RWPE1 (cell line): ENCODE measurements around the gene PPM1D.

Experiments used
- CTCF ChIA-PET: fragments of 350-600 bp; sonication (Branson Sonifier 250); formaldehyde crosslinking; extraction: SDS; loops from one replicate; lab custom pipeline; 2021; lab: Yijun Ruan, JAX
- POLR2A ChIA-PET: fragments of 400-600 bp; formaldehyde crosslinking; extraction: SDS; loops from one replicate; lab custom pipeline; 2020; ENCODE audit warnings: antibody characterized with exemption; ENCODE audit not compliant: low non-redundant PET; lab: Yijun Ruan, JAX
- DNase-seq: peaks from one replicate; pipeline ENCODE4 v3.0.0; 2012; ENCODE audit warnings: low spot score
- H3K27ac ChIP-seq: fragments of 450-650 bp; 2 replicates; pipeline ENCODE4 v1.5.1; 2017
- TF ChIP-seq, protein P1 (sequence below): fragments of 450-650 bp; conservative IDR thresholded peaks from 2 replicates; pipeline ENCODE4 v1.5.1; 2017; ENCODE audit warnings: low read depth, mild to moderate bottlenecking

The PPM1D gene

GRCh38 chr17:60577147-60577915 is 22.7 kb upstream of the PPM1D start:
- TF ChIP-seq, protein P1, sequence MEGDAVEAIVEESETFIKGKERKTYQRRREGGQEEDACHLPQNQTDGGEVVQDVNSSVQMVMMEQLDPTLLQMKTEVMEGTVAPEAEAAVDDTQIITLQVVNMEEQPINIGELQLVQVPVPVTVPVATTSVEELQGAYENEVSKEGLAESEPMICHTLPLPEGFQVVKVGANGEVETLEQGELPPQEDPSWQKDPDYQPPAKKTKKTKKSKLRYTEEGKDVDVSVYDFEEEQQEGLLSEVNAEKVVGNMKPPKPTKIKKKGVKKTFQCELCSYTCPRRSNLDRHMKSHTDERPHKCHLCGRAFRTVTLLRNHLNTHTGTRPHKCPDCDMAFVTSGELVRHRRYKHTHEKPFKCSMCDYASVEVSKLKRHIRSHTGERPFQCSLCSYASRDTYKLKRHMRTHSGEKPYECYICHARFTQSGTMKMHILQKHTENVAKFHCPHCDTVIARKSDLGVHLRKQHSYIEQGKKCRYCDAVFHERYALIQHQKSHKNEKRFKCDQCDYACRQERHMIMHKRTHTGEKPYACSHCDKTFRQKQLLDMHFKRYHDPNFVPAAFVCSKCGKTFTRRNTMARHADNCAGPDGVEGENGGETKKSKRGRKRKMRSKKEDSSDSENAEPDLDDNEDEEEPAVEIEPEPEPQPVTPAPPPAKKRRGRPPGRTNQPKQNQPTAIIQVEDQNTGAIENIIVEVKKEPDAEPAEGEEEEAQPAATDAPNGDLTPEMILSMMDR = peak; percentile 41
- ChIA-PET CTCF (interaction anchor here (0.5 to 1.3 kb wide), 7 partner anchors 9 to 834 kb away, joined by 3 to 6 read pairs (median 4); no protein-coding TSS in a partner anchor), POLR2A (interaction anchor here (1.0 to 1.2 kb wide), 2 partner anchors 22 to 51 kb away, joined by 3 to 4 read pairs; partner anchors contain the start of gene APPBP2)
- DNase-seq = no peak
- no peak overlapping the region for H3K27ac ChIP-seq

DNA sequence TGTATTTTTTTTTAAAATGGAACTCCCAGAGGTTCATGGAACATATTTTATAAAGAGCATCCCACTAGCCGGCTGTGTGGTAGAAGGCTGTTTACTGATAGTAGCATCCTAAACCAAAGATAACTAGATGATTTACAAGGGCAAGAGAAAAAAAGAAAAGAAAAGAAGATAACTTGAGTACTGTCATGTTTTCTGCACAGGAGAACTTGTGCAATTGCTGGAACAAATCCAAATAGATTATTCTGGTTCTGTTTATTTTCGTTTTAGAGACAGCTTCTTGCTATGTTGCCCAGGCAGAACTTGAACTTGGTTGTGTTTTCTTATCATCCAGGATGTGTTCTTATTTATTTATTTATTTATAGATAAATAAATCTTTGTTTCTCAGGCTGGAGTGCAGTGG is 20.9 kb upstream of the PPM1D start:
- no peak for DNase-seq
- POLR2A ChIA-PET = no interaction called here
- CTCF ChIA-PET = interaction anchor here (1.0 kb wide), 2 partner anchors 9 to 439 kb away, joined by 3 read pairs; no protein-coding TSS in a partner anchor
- TF ChIP-seq, protein P1 = no peak
- H3K27ac ChIP-seq = no peak overlapping the region

- CTCF ChIA-PET = interaction anchor here (1.0 kb wide), 2 partner anchors 10 to 440 kb away, joined by 3 read pairs; no protein-coding TSS in a partner anchor
- no peak for DNase-seq
Observed at GRCh38 chr17:60579551-60579950, 20.4 kb upstream of the PPM1D start.

GRCh38 chr17:60583008-60583407 is 17.0 kb upstream of the PPM1D start:
- CTCF ChIA-PET = interaction anchor here (0.6 kb wide), 1 partner anchor 105 kb away, joined by 3 read pairs; no protein-coding TSS in a partner anchor
- TF ChIP-seq, protein P1 = no peak

More at GRCh38 chr17:60579551-60579950, 20.4 kb upstream of the PPM1D start:
- TF ChIP-seq, protein P1 = no peak
- POLR2A ChIA-PET = no interaction called here
- no peak overlapping the region for H3K27ac ChIP-seq

GRCh38 chr17:60585887-60586286 is 14.1 kb upstream of the PPM1D start:
- TF ChIP-seq, protein P1 = no peak
- ChIA-PET CTCF (interaction anchor here (1.0 kb wide), 1 partner anchor 8 kb away, joined by 4 read pairs; no protein-coding TSS in a partner anchor), POLR2A (no interaction called here)
- H3K27ac ChIP-seq = no peak overlapping the region
- DNase-seq = no peak

More at GRCh38 chr17:60583008-60583407, 17.0 kb upstream of the PPM1D start:
- no peak for DNase-seq
- no peak overlapping the region for H3K27ac ChIP-seq
- POLR2A ChIA-PET = no interaction called here

GRCh38 chr17:60586288-60586974 is 13.6 kb upstream of the PPM1D start:
- no peak overlapping the region for H3K27ac ChIP-seq
- TF ChIP-seq, protein P1 = no peak
- CTCF ChIA-PET = interaction anchor here (1.0 kb wide), 1 partner anchor 9 kb away, joined by 4 read pairs; no protein-coding TSS in a partner anchor
- POLR2A ChIA-PET = no interaction called here
- DNase-seq = no peak
